H1 (cell line): ENCODE measurements around the gene CENPO. TPM values are rescaled to one million over a fixed set of nuclear protein-coding genes. Genes with fewer than 3 reads are reported as not detected.

ENCODE experiments used
- CTCF ChIA-PET: fragments of 300-600 bp; sonication (Branson Sonifier 250); formaldehyde crosslinking; loops from one replicate; lab custom pipeline; 2021; ENCODE audit not compliant: partially characterized antibody; lab: Charles Lee
- POLR2A ChIA-PET: fragments of 300-600 bp; sonication (Branson Sonifier 250); formaldehyde crosslinking; loops from one replicate; lab custom pipeline; 2021; ENCODE audit warnings: inconsistent platforms; ENCODE audit not compliant: partially characterized antibody; lab: Charles Lee
- DNase-seq, 2 experiments: peaks; one replicate each; pipeline versions ENCODE4 v3.0.0 to v3.0.0-alpha.2; 2010 to 2022; ENCODE audit warnings: low spot score in 2 of 2, low read depth in 1 of 2, mixed read lengths in 1 of 2
- FAIRE-seq: peaks from 2 replicates; lab custom pipeline; 2011; peaks lifted over from hg19 to GRCh38; lab: Jason Lieb, UNC
- H2AFZ ChIP-seq: 2 replicates; pipeline ENCODE4 v1.8.1; 2012; ENCODE audit warnings: low read length, inconsistent platforms
- H2AK5ac ChIP-seq: 2 replicates; pipeline ENCODE4 v1.6.1; 2013; ENCODE audit warnings: low read depth, low read length
- H2BK120ac ChIP-seq: replicated peaks from 2 replicates; pipeline ENCODE3; 2013; ENCODE audit warnings: low read depth, low read length, inconsistent platforms
- H2BK12ac ChIP-seq: 2 replicates; pipeline ENCODE4 v1.6.1; 2013; ENCODE audit warnings: low read depth, low read length
- H2BK15ac ChIP-seq: 2 replicates; pipeline ENCODE4 v1.6.1; 2013; ENCODE audit warnings: low read length
- H2BK20ac ChIP-seq: 2 replicates; pipeline ENCODE4 v1.6.1; 2013; ENCODE audit warnings: low read length
- H2BK5ac ChIP-seq: 2 replicates; pipeline ENCODE4 v1.6.1; 2013; ENCODE audit warnings: low read depth, low read length
- H3K14ac ChIP-seq: 2 replicates; pipeline ENCODE4 v1.6.1; 2013; ENCODE audit warnings: inconsistent platforms; ENCODE audit not compliant: insufficient read length
- H3K18ac ChIP-seq: 2 replicates; pipeline ENCODE4 v1.6.1; 2013; ENCODE audit warnings: low read length; ENCODE audit errors: extremely low read depth
- H3K23ac ChIP-seq: 2 replicates; pipeline ENCODE4 v1.6.1; 2013; ENCODE audit warnings: inconsistent platforms; ENCODE audit not compliant: insufficient read length
- H3K23me2 ChIP-seq: 2 replicates; pipeline ENCODE4 v1.6.1; 2013; ENCODE audit warnings: low read depth, low read length
- H3K27ac ChIP-seq: 2 replicates; pipeline ENCODE4 v1.6.1; 2011; ENCODE audit warnings: low read depth, low read length, inconsistent platforms
- H3K27me3 ChIP-seq, 4 experiments: replicated peaks in 1 of 4; 1 replicate in 1 of 4; 2 replicates in 3 of 4; pipeline versions ENCODE4 v1.6.1 to v1.8.1; 2011 to 2013; ENCODE audit warnings: low read length in 3 of 4, mild to moderate bottlenecking in 3 of 4, inconsistent platforms in 2 of 4, mixed read lengths in 2 of 4, moderate library complexity in 1 of 4; ENCODE audit not compliant: control insufficient read depth in 3 of 4, insufficient read depth in 3 of 4; ENCODE audit errors: extremely low read depth in 1 of 4
- H3K36me3 ChIP-seq, 4 experiments: 2 replicates each; pipeline versions ENCODE4 v1.6.1 to v1.8.1; 2011 to 2013; ENCODE audit warnings: mild to moderate bottlenecking in 4 of 4, low read length in 3 of 4, moderate library complexity in 2 of 4, control low read depth in 1 of 4, inconsistent platforms in 1 of 4; ENCODE audit not compliant: insufficient read depth in 4 of 4, control insufficient read depth in 2 of 4
- H3K4ac ChIP-seq: replicated peaks from 2 replicates; pipeline ENCODE3; 2013; ENCODE audit warnings: low read length, low read depth, mixed read lengths, inconsistent platforms; ENCODE audit not compliant: insufficient read length
- H3K4me1 ChIP-seq, 4 experiments: replicated peaks in 1 of 4; 1 replicate in 1 of 4; 2 replicates in 3 of 4; pipeline versions ENCODE4 v1.6.1 to v1.8.1; 2011 to 2013; ENCODE audit warnings: low read length in 3 of 4, inconsistent platforms in 2 of 4, mixed read lengths in 1 of 4; ENCODE audit not compliant: insufficient read depth in 4 of 4, control insufficient read depth in 3 of 4
- H3K4me2 ChIP-seq, 2 experiments: 2 replicates each; pipeline versions ENCODE4 v1.6.1 to v1.8.1; 2011 to 2013; ENCODE audit warnings: low read depth in 2 of 2, low read length in 2 of 2, control low read depth in 1 of 2, inconsistent platforms in 1 of 2, mild to moderate bottlenecking in 1 of 2; ENCODE audit not compliant: insufficient read depth in 1 of 2
- H3K4me3 ChIP-seq, 4 experiments: fragments of 200-600, 300-600 bp in 1 of 4; sonication (generic), shearing (Covaris generic), sonication (Bioruptor Twin) in 1 of 4; 2 replicates each; pipeline versions ENCODE4 v1.5.1 to v1.8.1; 2011 to 2016; ENCODE audit warnings: low read length in 4 of 4, low read depth in 3 of 4, control low read depth in 2 of 4, inconsistent platforms in 2 of 4, mild to moderate bottlenecking in 2 of 4, mixed read lengths in 1 of 4, moderate library complexity in 1 of 4; ENCODE audit not compliant: insufficient read depth in 2 of 4; ENCODE audit errors: extremely low read depth in 1 of 4
- H3K56ac ChIP-seq: replicated peaks from 2 replicates; pipeline ENCODE3; 2013; ENCODE audit warnings: low read depth, mild to moderate bottlenecking, mixed read lengths, low read length, inconsistent platforms; ENCODE audit not compliant: insufficient read length
- H3K79me1 ChIP-seq: 2 replicates; pipeline ENCODE4 v1.6.1; 2013; ENCODE audit warnings: low read depth, low read length, control low read depth
- H3K79me2 ChIP-seq, 2 experiments: 2 replicates each; pipeline versions ENCODE4 v1.6.1 to v1.8.1; 2012 to 2013; ENCODE audit warnings: low read length in 2 of 2, mild to moderate bottlenecking in 2 of 2, inconsistent platforms in 1 of 2; ENCODE audit not compliant: insufficient read depth in 2 of 2, control insufficient read depth in 1 of 2
- H3K9ac ChIP-seq, 4 experiments: replicated peaks in 1 of 4; 1 replicate in 1 of 4; 2 replicates in 3 of 4; pipeline versions ENCODE4 v1.6.1 to v1.8.1; 2011 to 2013; ENCODE audit warnings: low read depth in 3 of 4, low read length in 3 of 4, control low read depth in 2 of 4, mild to moderate bottlenecking in 2 of 4, moderate library complexity in 2 of 4, inconsistent platforms in 1 of 4; ENCODE audit errors: extremely low read depth in 1 of 4
- H3K9me3 ChIP-seq, 2 experiments: 2 replicates each; pipeline versions ENCODE4 v1.6.1 to v1.8.1; 2012 to 2013; ENCODE audit warnings: mild to moderate bottlenecking in 2 of 2, moderate library complexity in 2 of 2, control low read depth in 1 of 2, inconsistent platforms in 1 of 2, low read depth in 1 of 2, low read length in 1 of 2, mixed read lengths in 1 of 2; ENCODE audit not compliant: insufficient read depth in 2 of 2
- H4K20me1 ChIP-seq, 2 experiments: replicated peaks in 1 of 2; 2 replicates each; pipeline versions ENCODE3 to v1.8.1; 2011 to 2013; ENCODE audit warnings: inconsistent platforms in 2 of 2, low read length in 2 of 2, mild to moderate bottlenecking in 1 of 2; ENCODE audit not compliant: insufficient read depth in 2 of 2, control insufficient read depth in 1 of 2
- H4K5ac ChIP-seq: 2 replicates; pipeline ENCODE4 v1.6.1; 2013; ENCODE audit warnings: low read length, low read depth, mixed read lengths, inconsistent platforms; ENCODE audit not compliant: insufficient read length
- H4K8ac ChIP-seq: 2 replicates; pipeline ENCODE4 v1.8.0; 2013; ENCODE audit warnings: mild to moderate bottlenecking, moderate library complexity, low read length, inconsistent platforms; ENCODE audit not compliant: insufficient read depth; ENCODE audit errors: extremely low read depth
- H4K91ac ChIP-seq: replicated peaks from 2 replicates; pipeline ENCODE3; 2013; ENCODE audit warnings: low read length, mixed read lengths, inconsistent platforms; ENCODE audit not compliant: insufficient read length
- BCL11A ChIP-seq, 2 experiments: IDR thresholded peaks; one replicate each; pipeline ENCODE4 v1.6.1; 2011; ENCODE audit warnings: low read depth in 2 of 2, low read length in 2 of 2, mild to moderate bottlenecking in 2 of 2
- CEBPB ChIP-seq: IDR thresholded peaks from 2 replicates; pipeline ENCODE4 v1.6.1; 2012; ENCODE audit warnings: low read depth, low read length
- CREB1 ChIP-seq: IDR thresholded peaks from 2 replicates; pipeline ENCODE4 v1.6.1; 2012; ENCODE audit warnings: inconsistent platforms
- HDAC2 ChIP-seq, 2 experiments: fragments of 300-600 bp in 1 of 2; sonication (generic) in 1 of 2; IDR thresholded peaks; 2 replicates each; pipeline ENCODE4 v1.6.1; 2011 to 2012; ENCODE audit warnings: low read depth in 2 of 2, low read length in 2 of 2, mild to moderate bottlenecking in 2 of 2, moderate library complexity in 2 of 2, borderline replicate concordance in 1 of 2, inconsistent platforms in 1 of 2
- KDM1A ChIP-seq: fragments of 200-600, 300-600 bp; sonication (generic); IDR thresholded peaks from 2 replicates; pipeline ENCODE4 v1.7.1; 2016; ENCODE audit warnings: mild to moderate bottlenecking, low read length, borderline replicate concordance
- KDM4A ChIP-seq: IDR thresholded peaks from one replicate; pipeline ENCODE4 v1.7.1; 2012; ENCODE audit warnings: low read depth, mild to moderate bottlenecking, moderate library complexity, low read length, inconsistent platforms; ENCODE audit not compliant: severe bottlenecking
- KDM5A ChIP-seq: fragments of 200-600 bp; IDR thresholded peaks from 2 replicates; pipeline ENCODE4 v1.7.1; 2012; ENCODE audit warnings: mild to moderate bottlenecking, low read length, inconsistent platforms, mixed read lengths
- NANOG ChIP-seq: IDR thresholded peaks from 2 replicates; pipeline ENCODE4 v1.6.1; 2011; ENCODE audit warnings: low read length, low read depth, mild to moderate bottlenecking, inconsistent platforms; ENCODE audit not compliant: insufficient read depth, poor library complexity, severe bottlenecking
- PHF8 ChIP-seq: fragments of 200-600 bp; sonication (generic); conservative IDR thresholded peaks from 2 replicates; pipeline ENCODE4 v1.7.1; 2012; ENCODE audit warnings: low read depth, mild to moderate bottlenecking, inconsistent platforms, low read length, moderate library complexity
- RBBP5 ChIP-seq: IDR thresholded peaks from 2 replicates; pipeline ENCODE4 v1.7.1; 2012; ENCODE audit warnings: low read depth, mild to moderate bottlenecking, inconsistent platforms, low read length, moderate library complexity, borderline replicate concordance
- TAF1 ChIP-seq: IDR thresholded peaks from 2 replicates; pipeline ENCODE4 v1.6.1; 2011; ENCODE audit warnings: mild to moderate bottlenecking, low read depth, low read length
- TAF7 ChIP-seq: optimal IDR thresholded peaks from 2 replicates; pipeline ENCODE3; 2011; ENCODE audit warnings: low read depth, mild to moderate bottlenecking, inconsistent platforms, low read length, moderate library complexity, borderline replicate concordance
- WGBS, 2 experiments: shearing (Covaris generic) in 1 of 2; methylation state at CpG; one replicate each; pipeline versions ENCODE4 v1.1.6 to v1.1.7; 2013 to 2015; ENCODE audit warnings: low lambda C conversion rate in 2 of 2, mixed read lengths in 2 of 2, inconsistent platforms in 1 of 2, low coverage in 1 of 2, missing lambda C conversion rate in 1 of 2; ENCODE audit not compliant: insufficient replicate concordance in 2 of 2, insufficient coverage in 1 of 2, insufficient read length in 1 of 2; ENCODE audit errors: extremely low coverage in 1 of 2, missing lambda C conversion rate in 1 of 2; 5-methylcytosine and 5-hydroxymethylcytosine counted together
- polyA plus RNA-seq, 7 experiments: library from polyadenylated mRNA; depleted of rRNA in 3 of 7; stranded (reverse) in 5 of 7; unstranded in 2 of 7; fragments of >200 nt in 5 of 7; fragments of 200-250 nt in 2 of 7; gene quantifications; 1 replicate in 5 of 7; 2 replicates in 1 of 7; 4 replicates in 1 of 7; pipeline versions ENCODE4 v1.2.1 to v1.2.3, GENCODE V29; 2011 to 2013; ENCODE audit warnings: missing spikeins in 2 of 7, mixed read lengths in 2 of 7
- total RNA-seq: library from RNA; stranded (reverse); fragmentation: NEBNext Ultra II Directional; extraction: Animal tissue kit (Norgen Biotek cat#: 25700); gene quantifications from 2 replicates; pipeline ENCODE4 v1.2.1, GENCODE V29; 2021
- TF ChIP-seq, protein P1 (sequence below): IDR thresholded peaks from 2 replicates; pipeline ENCODE4 v1.6.1; 2012; ENCODE audit warnings: inconsistent platforms

The CENPO gene
- total and polyA plus RNA-seq, 2 of the 8 experiments (the other 6 are each of a cell fraction or from before 2014, with no cell fraction given), result 34.4 to 46.3 TPM

DNA sequence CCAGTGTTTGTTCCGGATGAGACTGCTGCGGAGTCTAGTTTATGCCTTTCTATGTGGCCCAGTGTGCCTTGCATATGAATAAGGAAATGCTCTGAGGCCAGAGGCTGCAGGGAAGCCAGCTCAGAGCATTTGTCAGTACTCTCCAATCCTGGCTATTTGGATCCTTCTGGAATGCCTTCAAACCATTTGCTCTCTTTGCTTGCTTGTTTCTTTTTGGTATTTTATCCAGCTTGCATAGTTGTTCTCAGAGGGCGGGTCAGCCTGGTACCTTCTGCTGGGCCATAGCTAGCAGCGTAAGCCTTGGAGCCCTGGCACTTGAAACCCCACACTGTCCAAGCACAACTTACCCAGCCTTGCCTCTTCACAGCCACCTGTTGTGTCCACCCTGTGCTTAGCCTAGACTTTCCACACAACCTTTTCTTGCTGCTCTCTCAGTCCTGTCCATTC, 20.5 kb downstream of the CENPO start:
- 93% methylated on average over 4 of the region's 4 CpGs; no CpG with 5 or more reads in 1 of the 2 experiments for WGBS, 2 experiments
- Histone ChIP-seq H2BK15ac (no peak overlapping the region), H3K4ac (no peak overlapping the region), H3K23me2 (no peaks in the 10 kb centered on the region), H4K20me1 (peaks cover 11 to 12% of the 10 kb centered on the region in 2 experiments), H2AK5ac (no peak overlapping the region), H2BK120ac (no peak overlapping the region), H2BK5ac (no peak overlapping the region), H3K27me3 (no peaks in the 10 kb centered on the region), H3K9ac (no peak overlapping the region), H3K4me3 (no peak overlapping the region), H3K23ac (no peak overlapping the region), H3K9me3 (no peaks in the 10 kb centered on the region), H3K79me2 (peaks cover 0 to 59% of the 10 kb centered on the region in 2 experiments; a peak in 3 of 4 replicates), H3K27ac (no peak overlapping the region), H3K18ac (no peak overlapping the region), H3K56ac (no peak overlapping the region), H3K4me1 (no peaks in the 10 kb centered on the region; a peak in 1 of 7 replicates), H2AFZ (no peak overlapping the region), H2BK20ac (no peak overlapping the region), H3K14ac (no peak overlapping the region), H2BK12ac (no peak overlapping the region), H3K36me3 (peaks cover 16 to 47% (median 33%) of the 10 kb centered on the region in 4 experiments), H3K79me1 (peaks cover 9% of the 10 kb centered on the region; the same call in 1 of the 2 replicates), H4K5ac (no peak overlapping the region), H4K91ac (no peak overlapping the region), H3K4me2 (no peak overlapping the region), H4K8ac (no peak overlapping the region)
- ChIA-PET CTCF (interaction anchor here (0.9 to 3.0 kb wide), 5 partner anchors 10 to 234 kb away, joined by 3 to 8 read pairs (median 4); partner anchors contain the start of genes CENPO and PTRHD1), POLR2A (interaction anchor here (1.5 kb wide), 1 partner anchor 8 kb away, joined by 6 read pairs; no protein-coding TSS in a partner anchor)
- FAIRE-seq, result no peak
- peak in 1 of 2 experiments; percentile 27 for DNase-seq
- TF ChIP-seq KDM5A (no peak), KDM1A (no peak), CEBPB (no peak), RBBP5 (no peak), TAF7 (no peak), TAF1 (no peak), KDM4A (no peak), PHF8 (no peak), HDAC2 (IDR thresholded peaks at IDR 0.05; ENCODE audit: borderline replicate concordance in 1 of 2, low read depth in 2 of 2, low read length in 2 of 2) (no peak), BCL11A (IDR thresholded peaks at IDR 0.05; ENCODE audit: low read depth in 2 of 2, low read length in 2 of 2) (no peak), NANOG (no peak), CREB1 (no peak)
- TF ChIP-seq, protein P1, sequence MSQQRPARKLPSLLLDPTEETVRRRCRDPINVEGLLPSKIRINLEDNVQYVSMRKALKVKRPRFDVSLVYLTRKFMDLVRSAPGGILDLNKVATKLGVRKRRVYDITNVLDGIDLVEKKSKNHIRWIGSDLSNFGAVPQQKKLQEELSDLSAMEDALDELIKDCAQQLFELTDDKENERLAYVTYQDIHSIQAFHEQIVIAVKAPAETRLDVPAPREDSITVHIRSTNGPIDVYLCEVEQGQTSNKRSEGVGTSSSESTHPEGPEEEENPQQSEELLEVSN, result no peak
